Right ventricle myocardium inferior (tissue), 1 donor: ENCODE results near the gene NPY4R2. TPM values are rescaled to one million over a fixed set of nuclear protein-coding genes. Genes with fewer than 3 reads are reported as not detected.
"Not testable (repeated sequence)": the region's sequence is repeated elsewhere in the genome, so short reads cannot be mapped to it uniquely, and the experiment has no call there.

Experiments used
- ATAC-seq: fragments of 200-7000 bp; cut with Tn5 transposase; one replicate; pipeline ENCODE4 v1.9.1; 2020; ENCODE audit warnings: mild to moderate bottlenecking, moderate library complexity
- DNase-seq: peaks from one replicate; pipeline ENCODE4 v3.0.0; 2021; ENCODE audit errors: missing footprints
- intact Hi-C: fragments of 100-400 bp; cut with DNase I; formaldehyde crosslinking; loops from one replicate; pipeline ENCODE4 v1.11.0; 2022
- total RNA-seq: library from RNA; stranded (reverse); fragmentation: NEBNext Ultra II Directional; extraction: Animal tissue kit (Norgen Biotek cat#: 25700); gene quantifications from one replicate; pipeline ENCODE4 v1.2.1, GENCODE V29; 2021
- donor health status: DM: no; HTN: yes; CAD: no; lungs with severe emphysema.

NPY4R2 gene
- total RNA-seq, 1 donor from 2014 or later = not detected

DNA sequence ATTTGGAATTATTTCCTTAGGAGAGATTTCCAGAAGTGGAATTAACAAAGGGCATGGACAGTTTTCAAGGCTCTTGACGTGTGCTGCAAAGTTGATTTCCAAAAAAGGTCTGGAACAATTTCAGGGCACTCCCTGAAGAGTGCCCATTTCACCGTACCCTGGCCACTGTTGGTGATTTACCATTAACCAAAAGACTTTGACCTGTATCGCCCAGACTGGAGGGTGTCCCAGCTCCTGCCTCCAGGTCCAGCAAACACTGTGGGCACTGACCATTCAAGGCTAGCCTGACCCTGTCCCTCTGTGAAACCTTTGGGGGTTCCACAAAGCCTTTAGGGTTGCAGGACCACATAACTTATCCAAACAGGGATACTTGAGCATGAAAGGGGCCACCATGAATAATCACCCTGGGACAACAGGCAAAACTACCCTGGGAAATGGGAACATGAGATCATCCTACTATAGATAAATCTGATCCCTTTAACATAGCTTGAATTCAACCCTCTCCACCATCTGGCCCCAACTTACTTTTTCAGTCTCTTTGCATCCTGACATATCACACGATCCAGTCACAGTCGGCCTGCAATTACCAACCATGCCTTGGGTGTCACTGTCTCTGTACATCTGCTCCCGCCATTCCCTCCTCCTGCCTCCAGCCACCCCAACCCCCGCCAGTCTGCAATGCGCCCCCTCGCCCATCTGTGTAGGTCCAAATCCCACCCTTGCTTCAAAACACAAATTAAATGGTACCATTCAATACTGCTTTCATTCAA, 8.9 kb downstream of the NPY4R2 start:
- intact Hi-C loops, ATAC-seq, DNase-seq: not testable (repeated sequence)

GRCh38 chr10:47928225-47928624, 9.8 kb downstream of the NPY4R2 start:
- ATAC-seq, intact Hi-C loops, DNase-seq: not testable (repeated sequence)

GRCh38 chr10:47932824-47933223, 14.4 kb downstream of the NPY4R2 start:
- ATAC-seq, intact Hi-C loops, DNase-seq: not testable (repeated sequence)

- DNase-seq, intact Hi-C loops, ATAC-seq: not testable (repeated sequence)
Measured at GRCh38 chr10:47933462-47933861, 15.0 kb downstream of the NPY4R2 start.

- ATAC-seq, intact Hi-C loops: not testable (repeated sequence)
- peak; percentile 34 for DNase-seq
Measured at GRCh38 chr10:47936772-47937228, 18.3 kb downstream of the NPY4R2 start.

- intact Hi-C loops, ATAC-seq, DNase-seq: not testable (repeated sequence)
Measured at GRCh38 chr10:47937634-47938033, 19.2 kb downstream of the NPY4R2 start.

DNA sequence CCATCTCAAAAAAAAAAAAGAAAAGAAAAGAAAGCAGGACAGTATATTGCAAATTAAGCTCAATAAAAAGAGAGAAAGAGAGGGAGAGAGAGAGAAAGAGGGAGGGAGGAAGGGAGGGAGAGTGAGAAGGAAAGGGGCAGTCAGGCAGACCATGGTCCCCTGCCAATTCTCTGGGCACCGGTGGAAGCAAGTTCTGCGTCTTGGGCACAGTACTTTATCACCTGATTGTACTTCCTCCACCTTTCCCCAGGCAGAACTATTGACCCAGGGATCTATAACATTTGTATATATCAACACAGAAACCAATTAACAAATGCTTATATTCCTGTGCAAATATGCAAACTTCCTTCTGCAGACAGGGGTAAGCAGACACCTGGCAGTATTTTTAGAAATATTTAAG, 22.4 kb downstream of the NPY4R2 start:
- intact Hi-C loops, DNase-seq, ATAC-seq: not testable (repeated sequence)

DNA sequence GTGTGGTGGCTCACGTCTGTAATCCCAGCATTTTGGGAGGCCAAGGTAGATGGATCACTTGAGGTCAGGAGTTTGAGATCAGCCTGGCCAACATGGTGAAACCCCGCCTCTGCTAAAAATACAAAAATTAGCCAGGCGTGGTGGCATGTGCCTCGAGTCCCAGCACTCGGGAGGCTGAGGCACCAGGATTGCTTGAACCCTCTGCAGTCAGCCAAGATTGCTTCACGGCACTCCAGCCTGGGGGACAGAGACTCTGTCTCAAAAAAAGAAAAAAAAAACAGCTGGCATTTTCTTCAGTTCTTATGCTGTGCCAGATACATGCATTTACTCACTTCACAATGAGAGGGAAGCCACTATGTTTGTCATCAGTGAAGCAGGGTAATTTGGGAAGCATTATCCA, 22.9 kb downstream of the NPY4R2 start:
- intact Hi-C loops = not testable (repeated sequence)
- ATAC-seq (peak; percentile 5), DNase-seq (peak; percentile 31)

DNA sequence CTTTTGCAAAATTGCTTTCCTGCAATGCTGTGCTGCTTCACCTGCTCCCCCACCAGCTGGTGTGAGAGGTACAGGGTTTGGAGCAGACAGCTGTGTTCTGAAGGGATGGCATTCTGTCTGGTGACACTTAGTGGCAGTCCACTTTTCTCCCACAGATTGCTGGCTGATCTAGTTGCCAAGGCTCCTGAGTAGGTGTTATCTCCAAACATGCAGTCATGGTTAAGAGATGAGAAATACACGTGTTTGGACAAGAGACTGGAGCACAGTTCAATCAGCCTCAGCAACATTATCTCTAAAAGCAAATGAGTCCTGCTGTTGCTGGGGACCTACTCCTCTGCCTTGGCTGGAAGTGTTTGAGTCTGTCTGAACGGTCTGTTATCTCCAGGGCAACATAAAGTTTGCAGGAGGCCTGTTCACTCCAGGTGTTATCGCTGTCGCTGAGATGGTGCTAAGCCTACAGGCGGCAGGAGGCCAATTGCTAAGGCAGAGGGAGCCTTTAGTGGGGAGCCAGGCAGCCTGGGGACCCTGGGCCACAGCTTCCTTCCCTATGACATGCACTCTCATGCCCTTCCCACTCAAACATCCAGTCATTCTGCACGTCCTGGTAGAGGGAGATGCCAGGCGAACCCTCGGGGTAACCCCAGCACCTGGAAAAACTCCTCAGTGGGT, 24.0 kb downstream of the NPY4R2 start:
- intact Hi-C loops = not testable (repeated sequence)
- DNase-seq (peak; percentile 37), ATAC-seq (peak; percentile 88)

- DNase-seq, ATAC-seq, intact Hi-C loops: not testable (repeated sequence)
Measured at GRCh38 chr10:47943328-47943727, 24.9 kb downstream of the NPY4R2 start.

- intact Hi-C loops, ATAC-seq, DNase-seq: not testable (repeated sequence)
Measured at GRCh38 chr10:47947424-47947823, 29.0 kb downstream of the NPY4R2 start.

DNA sequence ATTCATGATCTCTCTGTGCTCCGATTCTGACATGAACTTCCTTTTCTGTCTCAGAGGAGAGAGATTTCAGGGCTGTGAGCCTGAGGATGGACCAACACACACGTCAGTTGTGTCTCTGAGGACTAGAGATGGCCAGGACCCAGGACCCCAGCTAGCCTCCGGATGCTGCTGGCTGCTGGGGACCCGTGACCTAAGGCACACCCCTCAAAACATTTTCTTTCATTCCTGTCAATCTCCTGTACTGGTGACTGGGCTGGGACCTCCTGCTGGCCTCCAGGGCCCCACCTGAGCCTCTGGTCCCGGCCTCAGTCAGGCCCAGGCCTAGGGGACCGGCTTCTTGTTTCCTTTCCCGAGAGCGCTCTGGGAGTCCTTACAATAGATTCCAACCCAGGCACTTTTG, 38.7 kb downstream of the NPY4R2 start:
- intact Hi-C loops = not testable (repeated sequence)
- peak; percentile 81 for ATAC-seq
- peak; percentile 59 for DNase-seq

- intact Hi-C loops, ATAC-seq, DNase-seq: not testable (repeated sequence)
Measured at GRCh38 chr10:47959677-47960076, 41.2 kb downstream of the NPY4R2 start.

DNA sequence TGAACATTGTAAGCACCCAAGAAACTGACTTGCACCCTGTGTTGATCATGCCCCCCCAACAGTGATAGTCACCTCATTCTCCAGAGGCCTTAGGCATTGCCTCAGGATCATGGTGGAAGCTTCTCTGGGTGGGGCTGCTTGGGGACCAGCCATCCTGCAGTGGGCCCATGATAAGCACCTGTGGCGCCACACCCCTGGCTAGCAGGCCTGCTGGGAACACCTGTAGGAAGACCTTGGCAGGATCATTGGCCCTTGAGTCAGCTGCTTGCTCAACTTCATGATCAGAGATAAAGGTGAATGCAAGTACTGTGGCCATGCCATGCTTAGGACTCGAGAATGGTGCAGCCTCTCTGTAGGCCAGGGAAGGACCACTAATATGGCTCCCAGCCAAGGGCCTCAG, 42.2 kb downstream of the NPY4R2 start:
- DNase-seq, ATAC-seq, intact Hi-C loops: not testable (repeated sequence)

DNA sequence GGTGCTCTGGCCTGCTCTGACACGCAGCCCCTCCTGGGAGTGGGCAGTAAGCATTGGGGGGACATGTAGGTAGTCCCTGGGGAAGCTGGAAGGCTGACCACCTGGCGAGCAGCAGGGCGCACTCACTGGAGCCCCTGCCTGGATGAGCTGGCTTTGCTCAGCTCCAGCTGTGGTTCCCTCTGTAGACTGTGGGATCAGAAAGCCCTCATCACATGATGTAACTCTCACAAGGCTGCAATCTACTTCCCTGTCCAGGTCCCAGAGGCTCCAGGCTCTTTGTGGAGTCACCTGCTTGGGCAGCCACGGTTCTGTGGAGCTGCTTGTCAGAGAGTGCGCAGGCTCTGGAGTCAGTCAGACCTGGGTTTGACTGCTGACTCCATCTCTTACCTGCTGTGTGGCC, 44.3 kb downstream of the NPY4R2 start:
- DNase-seq, intact Hi-C loops, ATAC-seq: not testable (repeated sequence)

GRCh38 chr10:47964280-47965063, 46.0 kb downstream of the NPY4R2 start:
- peak; percentile 45 for ATAC-seq
- intact Hi-C loops, DNase-seq: not testable (repeated sequence)

- ATAC-seq, intact Hi-C loops, DNase-seq: not testable (repeated sequence)
Measured at GRCh38 chr10:47968988-47969387, 50.5 kb downstream of the NPY4R2 start.

- ATAC-seq, intact Hi-C loops, DNase-seq: not testable (repeated sequence)
Measured at GRCh38 chr10:47970047-47970446, 51.6 kb downstream of the NPY4R2 start.

- ATAC-seq, DNase-seq, intact Hi-C loops: not testable (repeated sequence)
Measured at GRCh38 chr10:47971598-47971997, 53.1 kb downstream of the NPY4R2 start.
